Suprapubic skin (tissue), 4 donors: ENCODE measurements around the gene MOB4. TPM values are rescaled to one million over a fixed set of nuclear protein-coding genes. Genes with fewer than 3 reads are reported as not detected.

ENCODE experiments used
- DNase-seq, 2 donors: peaks; one replicate each; pipeline ENCODE4 v3.0.0-alpha.2; 2019; ENCODE audit warnings: low spot score in 2 of 2
- H3K27ac ChIP-seq: fragments of 200-600 bp; sonication (generic); one replicate; pipeline ENCODE4 v1.5.1; 2019
- H3K27me3 ChIP-seq: fragments of 200-600 bp; sonication (generic); one replicate; pipeline ENCODE4 v1.5.1; 2019
- H3K36me3 ChIP-seq: fragments of 200-600 bp; sonication (generic); one replicate; pipeline ENCODE4 v1.5.1; 2019
- H3K4me1 ChIP-seq: fragments of 200-600 bp; sonication (generic); one replicate; pipeline ENCODE4 v1.5.1; 2019
- H3K4me3 ChIP-seq: fragments of 200-600 bp; sonication (generic); one replicate; pipeline ENCODE4 v1.5.1; 2019; ENCODE audit warnings: mild to moderate bottlenecking
- H3K9me3 ChIP-seq: fragments of 200-600 bp; sonication (generic); one replicate; pipeline ENCODE4 v1.5.1; 2019
- EP300 ChIP-seq: sonication (generic); formaldehyde crosslinking; IDR thresholded peaks from one replicate; pipeline ENCODE4 v1.6.1; 2017; ENCODE audit warnings: antibody characterized with exemption
- POLR2A ChIP-seq, 2 donors: fragments of 450-650 bp; IDR thresholded peaks; one replicate each; pipeline ENCODE4 v1.6.1; 2017; ENCODE audit warnings: antibody characterized with exemption in 2 of 2, mild to moderate bottlenecking in 2 of 2, moderate library complexity in 2 of 2
- POLR2AphosphoS5 ChIP-seq, 3 donors: sonication (generic); formaldehyde crosslinking; IDR thresholded peaks; one replicate each; pipeline ENCODE4 v1.6.1; 2017; ENCODE audit warnings: antibody characterized with exemption in 3 of 3
- WGBS: methylation state at CpG from one replicate; pipeline ENCODE4 v1.1.5; 2018; 5-methylcytosine and 5-hydroxymethylcytosine counted together
- total RNA-seq, 4 donors: library from RNA; depleted of rRNA; stranded (reverse); fragments of >200 nt; gene quantifications; one replicate each; pipeline ENCODE4 v1.1.0, GENCODE V29; 2016
- TF ChIP-seq, protein P1 (sequence below), 2 donors: fragments of 200-600 bp in 1 of 2; fragments of 450-650 bp in 1 of 2; sonication (generic) in 1 of 2; IDR thresholded peaks; one replicate each; pipeline ENCODE4 v1.5.1; 2016 to 2019; ENCODE audit warnings: antibody characterized with exemption in 2 of 2, mild to moderate bottlenecking in 1 of 2, moderate library complexity in 1 of 2

MOB4 gene
- total RNA-seq, 4 donors from 2014 or later: 17.8 to 30.4 (median 22.6) TPM

DNA sequence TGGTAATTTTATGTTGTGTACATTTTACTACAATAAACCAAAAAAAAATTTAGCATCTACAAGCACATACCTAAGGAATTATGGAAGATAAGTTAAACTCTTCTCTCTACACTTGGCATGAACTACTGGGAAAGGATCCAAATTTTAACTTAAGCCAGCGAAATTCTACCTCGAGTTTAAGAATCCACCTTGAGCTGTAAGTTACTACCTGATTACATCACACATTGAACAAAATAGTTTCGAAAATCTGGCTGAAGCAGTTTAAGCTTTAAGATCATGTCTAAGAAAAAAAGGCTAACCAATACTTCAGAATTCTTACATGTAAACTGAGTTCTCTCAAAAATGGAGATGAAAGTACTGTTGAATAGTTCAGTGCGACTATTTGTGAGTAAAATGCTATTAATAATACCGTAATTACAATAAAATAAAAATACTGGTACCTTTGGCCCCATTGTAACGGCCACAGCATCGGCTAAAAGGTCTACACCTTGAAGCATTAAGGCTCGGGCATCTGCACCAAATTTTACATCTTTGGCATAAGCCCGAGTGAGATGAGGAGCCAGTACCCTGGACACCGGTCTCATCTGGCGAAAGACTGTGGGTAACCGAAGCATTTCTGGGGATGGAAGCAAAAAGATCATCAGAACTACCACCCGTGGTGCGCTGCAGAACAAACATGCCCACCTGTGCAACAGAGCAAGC lies 17.5 kb upstream of the MOB4 start:
- DNase-seq: no peak
- TF ChIP-seq POLR2AphosphoS5 (IDR thresholded peaks at IDR 0.05) (no peak), EP300 (no peak), POLR2A (IDR thresholded peaks at IDR 0.05) (no peak)
- TF ChIP-seq, protein P1, sequence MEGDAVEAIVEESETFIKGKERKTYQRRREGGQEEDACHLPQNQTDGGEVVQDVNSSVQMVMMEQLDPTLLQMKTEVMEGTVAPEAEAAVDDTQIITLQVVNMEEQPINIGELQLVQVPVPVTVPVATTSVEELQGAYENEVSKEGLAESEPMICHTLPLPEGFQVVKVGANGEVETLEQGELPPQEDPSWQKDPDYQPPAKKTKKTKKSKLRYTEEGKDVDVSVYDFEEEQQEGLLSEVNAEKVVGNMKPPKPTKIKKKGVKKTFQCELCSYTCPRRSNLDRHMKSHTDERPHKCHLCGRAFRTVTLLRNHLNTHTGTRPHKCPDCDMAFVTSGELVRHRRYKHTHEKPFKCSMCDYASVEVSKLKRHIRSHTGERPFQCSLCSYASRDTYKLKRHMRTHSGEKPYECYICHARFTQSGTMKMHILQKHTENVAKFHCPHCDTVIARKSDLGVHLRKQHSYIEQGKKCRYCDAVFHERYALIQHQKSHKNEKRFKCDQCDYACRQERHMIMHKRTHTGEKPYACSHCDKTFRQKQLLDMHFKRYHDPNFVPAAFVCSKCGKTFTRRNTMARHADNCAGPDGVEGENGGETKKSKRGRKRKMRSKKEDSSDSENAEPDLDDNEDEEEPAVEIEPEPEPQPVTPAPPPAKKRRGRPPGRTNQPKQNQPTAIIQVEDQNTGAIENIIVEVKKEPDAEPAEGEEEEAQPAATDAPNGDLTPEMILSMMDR (IDR thresholded peaks at IDR 0.05): no peak
- H3K4me1 ChIP-seq: peaks cover 54% of the 10 kb centered on the region
- H3K9me3 ChIP-seq: no peaks in the 10 kb centered on the region
- H3K27me3 ChIP-seq: no peaks in the 10 kb centered on the region
- WGBS: 11% methylated on average over 12 of the region's 14 CpGs
- peak overlapping the region; percentile 95 for H3K27ac ChIP-seq
- H3K36me3 ChIP-seq: peaks cover 35% of the 10 kb centered on the region
- H3K4me3 ChIP-seq: peak overlapping the region; percentile 83

DNA sequence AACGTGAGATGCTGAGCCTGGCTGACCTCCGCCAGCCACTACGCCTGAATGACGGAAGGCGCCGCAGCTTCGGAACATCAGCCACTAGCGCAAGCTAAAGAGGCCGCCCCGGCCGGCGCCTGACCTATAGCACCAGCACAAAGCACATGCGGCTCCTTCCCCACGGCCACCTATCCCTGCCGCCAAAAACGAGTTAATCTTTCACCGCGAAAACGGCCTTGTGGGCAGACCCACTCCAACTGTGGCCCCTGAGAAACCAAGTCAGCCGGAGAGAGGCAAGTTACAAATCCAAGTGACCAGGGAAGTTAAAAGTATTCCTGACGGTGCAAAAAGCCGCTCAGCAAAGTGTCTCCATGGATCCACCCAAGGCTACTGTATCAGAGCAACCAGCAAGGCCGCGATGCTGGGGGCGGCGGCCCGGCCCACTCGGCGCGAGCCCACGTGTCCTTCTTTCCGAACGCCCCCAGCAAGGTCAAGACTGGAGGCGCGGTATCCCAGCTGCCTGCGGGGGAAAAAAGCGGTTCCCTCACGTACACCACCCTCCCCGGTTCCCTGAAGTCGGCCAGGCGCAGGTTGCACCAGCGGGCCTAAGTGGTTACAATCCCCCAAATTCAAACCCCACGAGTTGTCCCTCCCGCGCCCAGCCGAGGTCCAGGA lies 16.8 kb upstream of the MOB4 start:
- WGBS: 1% methylated on average over 22 of the region's 46 CpGs
- peak overlapping the region; percentile 95 for H3K27ac ChIP-seq
- H3K36me3 ChIP-seq: peaks cover 34% of the 10 kb centered on the region
- no peak for TF ChIP-seq POLR2A (IDR thresholded peaks at IDR 0.05)
- no peak for TF ChIP-seq POLR2AphosphoS5 (IDR thresholded peaks at IDR 0.05)
- TF ChIP-seq EP300: no peak
- TF ChIP-seq, protein P1 (IDR thresholded peaks at IDR 0.05): no peak
- H3K9me3 ChIP-seq: no peaks in the 10 kb centered on the region
- H3K4me3 ChIP-seq: peak overlapping the region; percentile 83
- H3K4me1 ChIP-seq: peaks cover 54% of the 10 kb centered on the region
- DNase-seq: peak; percentile 80 to 82
- H3K27me3 ChIP-seq: no peaks in the 10 kb centered on the region

GRCh38 chr2:197499594-197500502 lies 16.0 kb upstream of the MOB4 start, which contains the start of the genes HSPD1 and HSPE1:
TSS of gene HSPD1 (minus strand) at chr2:197499840. CDS start at chr2:197498848, 992 bp downstream.
TSS of gene HSPE1 (plus strand) at chr2:197500379. CDS start at chr2:197500437, 58 bp downstream.
- TF ChIP-seq POLR2AphosphoS5 (IDR thresholded peaks at IDR 0.05) (peak; percentile 45 to 86 (median 59)), POLR2A (IDR thresholded peaks at IDR 0.05) (peak; percentile 68 to 93), EP300 (peak; percentile 59)
- TF ChIP-seq, protein P1 (IDR thresholded peaks at IDR 0.05): peak in 1 of 2 donors; percentile 31
- Histone ChIP-seq H3K4me1 (peaks cover 54% of the 10 kb centered on the region), H3K27me3 (no peaks in the 10 kb centered on the region), H3K4me3 (peak within 1 kb of the TSS; percentile 83), H3K36me3 (peaks cover 33% of the 10 kb centered on the region), H3K9me3 (no peaks in the 10 kb centered on the region), H3K27ac (peak within 1 kb of the TSS; percentile 95)
- under 1% methylated on average over 38 of the region's 104 CpGs for WGBS
- DNase-seq: peak; percentile 97 to 98

GRCh38 chr2:197500503-197501131 lies 15.2 kb upstream of the MOB4 start:
- H3K27ac ChIP-seq: peak overlapping the region; percentile 95
- no peak for TF ChIP-seq POLR2A (IDR thresholded peaks at IDR 0.05)
- TF ChIP-seq, protein P1 (IDR thresholded peaks at IDR 0.05): no peak
- TF ChIP-seq POLR2AphosphoS5 (IDR thresholded peaks at IDR 0.05): no peak
- no peak for TF ChIP-seq EP300
- WGBS: 0% methylated on average over 21 of the region's 30 CpGs
- H3K27me3 ChIP-seq: no peaks in the 10 kb centered on the region
- peak in 1 of 2 donors; percentile 80 for DNase-seq
- H3K36me3 ChIP-seq: peaks cover 28% of the 10 kb centered on the region
- peak overlapping the region; percentile 83 for H3K4me3 ChIP-seq
- H3K9me3 ChIP-seq: no peaks in the 10 kb centered on the region
- peaks cover 52% of the 10 kb centered on the region for H3K4me1 ChIP-seq
